T-helper 1 cell treated with Interleukin-12 subunit alpha and Interleukin-12 subunit beta and Interleukin-4 antibody, amounts not matched to agents 30 μg/mL and 1 μg/mL, for 36 hours (primary cell): ENCODE measurements around the gene SASH1.
"Not testable (repeated sequence)": the region's sequence is repeated elsewhere in the genome, so short reads cannot be mapped to it uniquely, and the experiment has no call there.

Source experiments
- H3K27ac Mint-ChIP-seq: one replicate; pipeline ENCODE4 v1.8.0; 2021; ENCODE audit warnings: mild to moderate bottlenecking, mixed read lengths
- H3K27me3 Mint-ChIP-seq: one replicate; pipeline ENCODE4 v1.8.0; 2021; ENCODE audit warnings: low read depth, mixed read lengths
- H3K36me3 Mint-ChIP-seq: one replicate; pipeline ENCODE4 v1.8.0; 2021; ENCODE audit warnings: low read depth, mixed read lengths
- H3K4me1 Mint-ChIP-seq: one replicate; pipeline ENCODE4 v1.8.0; 2021; ENCODE audit warnings: low read depth, mixed read lengths
- H3K4me3 Mint-ChIP-seq: one replicate; pipeline ENCODE4 v1.8.0; 2021; ENCODE audit warnings: mild to moderate bottlenecking, moderate library complexity, mixed read lengths
- H3K9me3 Mint-ChIP-seq: one replicate; pipeline ENCODE4 v1.8.0; 2021; ENCODE audit warnings: mixed read lengths

The SASH1 gene

GRCh38 chr6:148343047-148343782 is 577 bp downstream of the SASH1 start:
- peaks cover 7% of the 10 kb centered on the region for H3K36me3 Mint-ChIP-seq
- peaks cover 11% of the 10 kb centered on the region for H3K4me1 Mint-ChIP-seq
- peaks cover 61% of the 10 kb centered on the region for H3K27me3 Mint-ChIP-seq
- peak overlapping the region; percentile 4 for H3K4me3 Mint-ChIP-seq
- H3K27ac Mint-ChIP-seq: no peak overlapping the region
- H3K9me3 Mint-ChIP-seq: no peaks in the 10 kb centered on the region

- peaks cover 11% of the 10 kb centered on the region for H3K4me1 Mint-ChIP-seq
- H3K4me3 Mint-ChIP-seq: no peak overlapping the region
- H3K27ac Mint-ChIP-seq: no peak overlapping the region
- H3K9me3 Mint-ChIP-seq: no peaks in the 10 kb centered on the region
- peaks cover 7% of the 10 kb centered on the region for H3K36me3 Mint-ChIP-seq
- H3K27me3 Mint-ChIP-seq: peaks cover 65% of the 10 kb centered on the region
Observed at GRCh38 chr6:148345176-148345575, 2.5 kb downstream of the SASH1 start.

- no peak overlapping the region for H3K27ac Mint-ChIP-seq
- H3K36me3 Mint-ChIP-seq: peaks cover 7% of the 10 kb centered on the region
- H3K4me3 Mint-ChIP-seq: no peak overlapping the region
- peaks cover 11% of the 10 kb centered on the region for H3K4me1 Mint-ChIP-seq
- H3K9me3 Mint-ChIP-seq: no peaks in the 10 kb centered on the region
- H3K27me3 Mint-ChIP-seq: peaks cover 65% of the 10 kb centered on the region
Observed at GRCh38 chr6:148345578-148345977, 2.9 kb downstream of the SASH1 start.

- no peak overlapping the region for H3K27ac Mint-ChIP-seq
- no peak overlapping the region for H3K4me3 Mint-ChIP-seq
- no peaks in the 10 kb centered on the region for H3K9me3 Mint-ChIP-seq
- H3K27me3 Mint-ChIP-seq: peaks cover 61% of the 10 kb centered on the region
- H3K36me3 Mint-ChIP-seq: peaks cover 7% of the 10 kb centered on the region
- peaks cover 13% of the 10 kb centered on the region for H3K4me1 Mint-ChIP-seq
Observed at GRCh38 chr6:148346681-148347440, 4.2 kb downstream of the SASH1 start.

GRCh38 chr6:148347441-148348054 is 4.9 kb downstream of the SASH1 start:
- Mint-ChIP-seq H3K36me3 (peaks cover under 1% of the 10 kb centered on the region), H3K27ac (no peak overlapping the region), H3K4me1 (peaks cover 6% of the 10 kb centered on the region), H3K27me3 (peaks cover 54% of the 10 kb centered on the region), H3K9me3 (no peaks in the 10 kb centered on the region), H3K4me3 (no peak overlapping the region)

GRCh38 chr6:148348335-148348734 is 5.7 kb downstream of the SASH1 start:
- H3K27ac Mint-ChIP-seq: no peak overlapping the region
- H3K27me3 Mint-ChIP-seq: peaks cover 49% of the 10 kb centered on the region
- no peaks in the 10 kb centered on the region for H3K9me3 Mint-ChIP-seq

GRCh38 chr6:148348778-148349177 is 6.1 kb downstream of the SASH1 start:
- Mint-ChIP-seq H3K9me3 (no peaks in the 10 kb centered on the region), H3K27me3 (peaks cover 45% of the 10 kb centered on the region), H3K36me3 (no peaks in the 10 kb centered on the region), H3K4me1 (peaks cover 1% of the 10 kb centered on the region), H3K27ac (no peak overlapping the region), H3K4me3 (no peak overlapping the region)

More at GRCh38 chr6:148348335-148348734, 5.7 kb downstream of the SASH1 start:
- peaks cover 5% of the 10 kb centered on the region for H3K4me1 Mint-ChIP-seq
- no peak overlapping the region for H3K4me3 Mint-ChIP-seq
- H3K36me3 Mint-ChIP-seq: no peaks in the 10 kb centered on the region

GRCh38 chr6:148349466-148349865 is 6.8 kb downstream of the SASH1 start:
- Mint-ChIP-seq H3K4me3 (no peak overlapping the region), H3K9me3 (no peaks in the 10 kb centered on the region), H3K36me3 (no peaks in the 10 kb centered on the region), H3K27me3 (peaks cover 38% of the 10 kb centered on the region), H3K4me1 (peaks cover 1% of the 10 kb centered on the region), H3K27ac (no peak overlapping the region)

- H3K4me1 Mint-ChIP-seq: peaks cover 1% of the 10 kb centered on the region
- H3K4me3 Mint-ChIP-seq: no peak overlapping the region
- no peaks in the 10 kb centered on the region for H3K9me3 Mint-ChIP-seq
- no peak overlapping the region for H3K27ac Mint-ChIP-seq
- H3K36me3 Mint-ChIP-seq: no peaks in the 10 kb centered on the region
- peaks cover 34% of the 10 kb centered on the region for H3K27me3 Mint-ChIP-seq
Observed at GRCh38 chr6:148351309-148351708, 8.7 kb downstream of the SASH1 start.

GRCh38 chr6:148352421-148352820 is 9.8 kb downstream of the SASH1 start:
- not testable (repeated sequence) for H3K27ac Mint-ChIP-seq, H3K4me1 Mint-ChIP-seq, H3K4me3 Mint-ChIP-seq, H3K9me3 Mint-ChIP-seq, H3K36me3 Mint-ChIP-seq
- peaks cover 27% of the 10 kb centered on the region for H3K27me3 Mint-ChIP-seq

- no peaks in the 10 kb centered on the region for H3K9me3 Mint-ChIP-seq
- H3K27ac Mint-ChIP-seq: no peak overlapping the region
- no peaks in the 10 kb centered on the region for H3K4me1 Mint-ChIP-seq
- peaks cover 18% of the 10 kb centered on the region for H3K27me3 Mint-ChIP-seq
- H3K4me3 Mint-ChIP-seq: no peak overlapping the region
- no peaks in the 10 kb centered on the region for H3K36me3 Mint-ChIP-seq
Observed at GRCh38 chr6:148358196-148358785, 15.7 kb downstream of the SASH1 start.

GRCh38 chr6:148359228-148359627 is 16.6 kb downstream of the SASH1 start:
- peaks cover 1% of the 10 kb centered on the region for H3K4me1 Mint-ChIP-seq
- no peaks in the 10 kb centered on the region for H3K9me3 Mint-ChIP-seq
- no peak overlapping the region for H3K27ac Mint-ChIP-seq
- peaks cover 18% of the 10 kb centered on the region for H3K27me3 Mint-ChIP-seq
- no peak overlapping the region for H3K4me3 Mint-ChIP-seq
- no peaks in the 10 kb centered on the region for H3K36me3 Mint-ChIP-seq

- Mint-ChIP-seq H3K36me3 (no peaks in the 10 kb centered on the region), H3K27me3 (peaks cover 15% of the 10 kb centered on the region), H3K9me3 (no peaks in the 10 kb centered on the region), H3K4me1 (peaks cover 21% of the 10 kb centered on the region), H3K27ac (peak overlapping the region; percentile 7), H3K4me3 (no peak overlapping the region)
Observed at GRCh38 chr6:148364056-148364824, 21.6 kb downstream of the SASH1 start.

GRCh38 chr6:148365041-148365440 is 22.4 kb downstream of the SASH1 start:
- Mint-ChIP-seq H3K27me3 (peaks cover 17% of the 10 kb centered on the region), H3K4me1 (peaks cover 21% of the 10 kb centered on the region), H3K9me3 (no peaks in the 10 kb centered on the region), H3K27ac (no peak overlapping the region), H3K4me3 (no peak overlapping the region), H3K36me3 (no peaks in the 10 kb centered on the region)
